ENCODE data around the gene CAPN13. TPM values are rescaled to one million over a fixed set of nuclear protein-coding genes. Genes with fewer than 3 reads are reported as not detected.

Gene CAPN13
- total RNA-seq, 1 donor from 2014 or later: not detected

GRCh38 chr2:30786923-30787685 is 20.1 kb downstream of the CAPN13 start:
- no peak for DNase-seq (ENCODE audit: low spot score)

- no peak for DNase-seq (ENCODE audit: low spot score)
Measured at GRCh38 chr2:30784682-30785081, 22.6 kb downstream of the CAPN13 start.

GRCh38 chr2:30781961-30782533 is 25.2 kb downstream of the CAPN13 start:
- peak; percentile 5 for DNase-seq (ENCODE audit: low spot score)

- peak; percentile 24 for DNase-seq (ENCODE audit: low spot score)
Measured at GRCh38 chr2:30781451-30781850, 25.8 kb downstream of the CAPN13 start.

DNA sequence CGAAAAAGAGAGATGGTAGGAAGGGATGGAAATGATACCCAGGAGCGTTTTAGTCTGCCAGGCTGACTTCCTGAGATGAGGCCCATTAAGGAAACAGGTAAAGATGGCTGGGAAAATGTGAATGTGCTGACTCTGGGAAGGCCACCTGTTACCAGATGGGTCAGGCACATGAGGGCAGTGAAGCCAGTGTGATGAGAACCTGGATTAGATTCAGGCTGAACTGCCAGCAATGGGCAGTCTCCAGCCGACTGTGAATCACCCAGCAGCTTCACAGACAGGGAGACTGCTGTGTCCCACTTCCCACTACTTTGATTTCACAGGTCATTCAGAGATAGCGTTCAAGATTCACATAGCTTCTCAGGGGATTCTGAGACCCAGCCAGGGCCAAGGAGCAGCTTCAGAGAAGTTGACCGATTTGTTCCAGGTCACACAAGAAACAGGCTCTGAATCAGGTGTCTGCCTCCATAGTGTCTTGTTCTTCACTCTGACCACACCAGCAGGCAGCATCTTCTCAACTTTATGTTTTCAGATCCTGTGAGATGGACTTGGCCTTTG is 26.4 kb downstream of the CAPN13 start:
- peak; percentile 47 for DNase-seq (ENCODE audit: low spot score)

GRCh38 chr2:30778611-30779010 is 28.6 kb downstream of the CAPN13 start:
- DNase-seq (ENCODE audit: low spot score): peak; percentile 75

- DNase-seq (ENCODE audit: low spot score): peak; percentile 71
Measured at GRCh38 chr2:30777661-30778505, 29.4 kb downstream of the CAPN13 start.

GRCh38 chr2:30776831-30777635 is 30.2 kb downstream of the CAPN13 start:
- DNase-seq (ENCODE audit: low spot score): peak; percentile 72

DNA sequence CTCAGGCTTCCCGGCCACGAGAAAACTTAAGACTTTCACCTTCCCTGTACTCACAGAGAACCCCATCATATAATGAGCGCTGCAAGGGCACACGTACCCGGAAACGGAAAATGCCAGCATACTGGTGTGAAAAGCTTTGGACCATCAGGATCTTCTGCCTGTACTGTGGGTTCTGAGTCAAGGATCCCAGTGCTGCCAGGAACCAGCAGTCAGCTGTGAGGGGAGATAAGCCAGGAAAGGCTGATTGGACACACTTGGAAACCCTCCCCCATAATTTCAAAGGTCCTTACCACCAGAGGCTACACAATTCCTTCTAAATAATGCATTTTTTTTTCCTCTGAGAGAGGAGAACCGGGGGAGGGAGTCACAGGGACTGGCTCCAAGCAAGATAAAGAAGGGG is 31.4 kb downstream of the CAPN13 start:
- peak; percentile 33 for DNase-seq (ENCODE audit: low spot score)

DNA sequence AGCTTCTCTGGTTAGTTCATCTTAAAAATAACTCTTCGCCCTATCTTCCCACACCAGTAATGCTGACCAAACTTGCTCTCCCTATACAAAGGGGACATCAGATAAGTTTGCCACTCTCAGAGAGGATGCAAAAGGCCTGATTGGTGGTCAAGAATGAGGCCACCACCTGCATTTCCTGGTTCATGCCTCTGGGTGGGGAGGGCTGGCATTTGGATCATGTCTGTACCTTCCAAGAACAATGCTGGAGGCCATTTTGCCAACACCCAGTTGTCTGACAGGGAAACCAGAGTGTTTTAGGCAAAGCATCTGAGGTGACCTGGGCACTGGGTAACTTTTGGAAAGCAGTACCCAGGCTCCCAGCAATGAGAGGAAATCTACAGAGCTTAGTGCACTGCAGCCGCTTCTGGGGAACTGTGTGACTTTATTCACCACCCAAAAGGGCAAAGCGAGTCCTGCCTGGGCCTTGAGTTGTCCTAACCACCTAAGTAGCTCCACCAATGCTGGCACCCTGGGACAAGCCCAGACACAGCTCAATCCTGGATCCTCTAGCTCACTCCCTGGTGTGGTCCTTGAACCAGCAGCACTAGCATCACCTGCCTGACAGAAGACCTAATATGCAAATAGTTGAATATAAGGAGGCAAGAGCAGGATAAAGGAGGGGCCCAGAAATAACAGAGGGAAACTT is 35.1 kb downstream of the CAPN13 start:
- DNase-seq (ENCODE audit: low spot score): peak; percentile 68

- DNase-seq (ENCODE audit: low spot score): peak; percentile 53
Measured at GRCh38 chr2:30770816-30771576, 36.2 kb downstream of the CAPN13 start.

DNA sequence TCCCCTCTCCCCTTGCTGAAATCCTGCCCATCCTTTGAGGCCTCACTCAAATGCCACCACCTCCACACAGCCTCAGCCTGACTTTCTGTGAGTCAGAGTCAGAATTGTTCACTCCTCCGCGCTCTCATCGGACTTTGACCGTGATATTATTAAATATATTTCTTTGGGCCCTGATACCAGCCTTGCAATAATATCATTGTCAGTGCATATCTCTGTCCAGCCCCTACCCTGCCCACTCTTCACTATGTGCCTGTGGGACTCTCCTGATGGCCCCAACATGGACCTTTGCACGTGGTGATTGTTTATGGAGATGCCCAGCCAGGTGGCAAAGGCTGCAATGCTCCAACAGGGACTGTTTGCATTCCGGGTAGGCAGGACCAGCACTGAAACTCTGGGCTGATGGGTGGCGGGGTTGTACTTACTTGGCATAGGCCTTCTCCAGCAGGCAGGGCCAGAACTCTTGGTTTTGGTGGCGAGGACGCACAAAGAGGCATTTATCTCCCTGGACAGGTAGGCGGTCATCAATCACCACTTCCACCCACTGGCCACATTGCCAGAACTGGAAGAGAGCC is 37.3 kb downstream of the CAPN13 start:
- DNase-seq (ENCODE audit: low spot score): peak; percentile 72

DNA sequence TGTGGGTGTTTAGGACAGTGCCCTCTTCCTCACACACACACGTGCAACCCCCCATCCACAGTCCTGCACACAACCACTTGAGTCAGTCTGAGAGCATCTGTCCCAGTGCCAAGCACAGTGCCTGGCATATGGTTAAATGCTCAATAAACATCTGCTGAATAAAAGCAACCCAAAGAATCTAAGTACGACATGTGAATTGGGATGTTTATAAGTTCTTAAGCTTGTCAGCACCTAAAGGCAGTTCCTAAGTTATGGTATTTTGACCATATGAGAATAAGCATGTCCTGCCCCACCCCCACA is 37.8 kb downstream of the CAPN13 start:
- peak; percentile 2 for DNase-seq (ENCODE audit: low spot score)

GRCh38 chr2:30768708-30769480 is 38.4 kb downstream of the CAPN13 start:
- peak; percentile 41 for DNase-seq (ENCODE audit: low spot score)

- DNase-seq (ENCODE audit: low spot score): peak; percentile 53
Measured at GRCh38 chr2:30768036-30768686, 39.1 kb downstream of the CAPN13 start.

DNA sequence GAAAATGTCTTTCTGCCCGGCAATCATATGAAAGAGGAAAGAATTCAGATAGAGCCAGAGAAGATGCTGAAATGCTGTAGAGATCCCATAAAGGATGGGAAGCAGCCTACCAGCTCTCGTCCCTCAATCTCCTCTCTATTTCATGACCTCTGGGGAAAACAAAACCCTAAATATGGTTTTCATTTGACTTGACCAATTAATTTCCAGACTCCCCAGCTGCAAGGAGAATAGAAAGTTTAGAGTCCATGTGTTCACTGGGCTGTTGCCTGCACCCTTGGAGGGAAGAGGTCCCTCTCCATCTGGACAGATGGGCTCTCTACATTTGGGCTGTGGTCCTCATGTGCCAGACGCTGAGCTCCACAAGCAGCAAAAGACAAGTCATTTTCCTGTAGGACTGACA is 40.6 kb downstream of the CAPN13 start:
- DNase-seq (ENCODE audit: low spot score): peak; percentile 18

DNA sequence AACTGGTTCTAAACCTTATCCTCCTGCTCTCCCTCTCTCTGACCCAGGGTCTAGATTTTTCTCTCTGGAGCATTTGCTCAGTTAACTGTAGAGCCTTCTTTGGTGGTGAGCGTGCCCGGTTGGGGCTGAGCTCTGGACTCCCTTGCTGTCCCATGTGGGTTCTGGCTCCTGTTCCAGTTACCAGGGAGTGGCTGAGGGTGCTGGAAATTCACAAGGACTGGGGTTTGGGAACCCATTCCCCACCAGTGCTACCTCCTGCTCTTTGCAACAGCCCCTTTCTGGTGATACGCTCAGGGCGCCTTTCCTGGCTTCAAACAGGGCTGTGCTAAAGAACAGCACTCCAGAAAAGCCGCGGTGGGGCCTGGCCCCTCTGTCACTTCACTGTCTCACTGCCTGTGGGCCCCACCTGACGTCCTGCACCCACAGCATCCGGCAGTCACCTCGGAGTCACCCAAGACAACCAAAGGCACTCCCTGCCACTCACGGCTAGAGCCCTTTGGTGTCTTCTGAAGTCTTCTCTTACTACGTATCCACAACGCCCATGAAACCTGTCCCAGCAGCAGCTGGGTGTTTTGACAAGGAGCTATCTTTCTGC is 41.3 kb downstream of the CAPN13 start:
- peak; percentile 81 for DNase-seq (ENCODE audit: low spot score)

DNA sequence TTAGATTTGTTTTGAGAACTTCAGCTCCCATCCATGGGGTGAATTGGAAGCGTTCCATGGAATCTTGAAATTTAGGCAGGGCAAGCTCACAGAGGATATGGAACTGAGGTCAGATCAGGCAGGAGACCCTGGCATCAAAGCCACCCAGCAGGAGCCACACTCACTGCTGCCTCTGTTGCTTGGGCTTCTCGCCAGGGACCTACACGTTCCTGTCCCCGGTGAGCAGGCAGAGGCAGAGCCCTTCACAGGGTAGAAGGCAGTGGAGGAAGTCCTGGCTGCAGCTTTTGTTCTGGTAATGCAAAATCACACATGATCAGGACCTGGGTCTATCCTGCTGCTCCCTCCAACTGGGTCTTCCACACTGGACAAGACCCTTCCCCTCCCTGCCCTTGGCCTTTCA is 42.1 kb downstream of the CAPN13 start:
- peak; percentile 47 for DNase-seq (ENCODE audit: low spot score)
